Naive thymus-derived CD8-positive, alpha-beta T cell (primary cell): ENCODE measurements around the gene PPEF2. TPM values are rescaled to one million over a fixed set of nuclear protein-coding genes. Genes with fewer than 3 reads are reported as not detected.
"Not testable (repeated sequence)": the region's sequence is repeated elsewhere in the genome, so short reads cannot be mapped to it uniquely, and the experiment has no call there.

ENCODE experiments used
- ATAC-seq, 2 donors: fragments of 150-1000 bp; cut with Tn5 transposase in 1 of 2; sonication (Bioruptor Pico), chemical (Tn5 transposase) in 1 of 2; 1 replicate in 1 of 2; 2 replicates in 1 of 2; pipeline ENCODE4 v1.10.0; 2021; ENCODE audit warnings: mild to moderate bottlenecking in 2 of 2, moderate library complexity in 2 of 2
- POLR2A ChIA-PET: fragments of 350-600 bp; sonication (Branson Sonifier 250); formaldehyde crosslinking; loops from one replicate; lab custom pipeline; 2021; ENCODE audit warnings: antibody characterized with exemption; lab: Charles Lee
- DNase-seq, 10 donors: peaks; one replicate each; pipeline versions ENCODE4 v3.0.0 to v3.0.0-alpha.2; 2020 to 2022
- H3K27ac Mint-ChIP-seq, 10 donors: one replicate each; pipeline ENCODE4 v1.8.0; 2020 to 2022; ENCODE audit warnings: mild to moderate bottlenecking in 10 of 10, mixed read lengths in 10 of 10, moderate library complexity in 4 of 10, inconsistent platforms in 1 of 10
- H3K27me3 Mint-ChIP-seq, 5 donors: one replicate each; pipeline ENCODE4 v1.8.0; 2021 to 2022; ENCODE audit warnings: mixed read lengths in 5 of 5
- H3K36me3 Mint-ChIP-seq, 3 donors: one replicate each; pipeline ENCODE4 v1.8.0; 2020 to 2022; ENCODE audit warnings: mixed read lengths in 3 of 3, mild to moderate bottlenecking in 2 of 3, inconsistent platforms in 1 of 3
- H3K4me1 Mint-ChIP-seq, 4 donors: one replicate each; pipeline ENCODE4 v1.8.0; 2021 to 2022; ENCODE audit warnings: mixed read lengths in 4 of 4
- H3K4me3 Mint-ChIP-seq, 10 donors: one replicate each; pipeline ENCODE4 v1.8.0; 2020 to 2022; ENCODE audit warnings: mild to moderate bottlenecking in 10 of 10, mixed read lengths in 10 of 10, moderate library complexity in 6 of 10, inconsistent platforms in 1 of 10
- H3K9me3 Mint-ChIP-seq, 9 donors: one replicate each; pipeline ENCODE4 v1.8.0; 2020 to 2022; ENCODE audit warnings: mixed read lengths in 9 of 9, mild to moderate bottlenecking in 3 of 9, inconsistent platforms in 1 of 9, moderate library complexity in 1 of 9
- polyA plus RNA-seq, 3 donors: library from polyadenylated mRNA; unstranded; fragments of 300-500 nt; fragmentation: Illumina TruSeq; gene quantifications; one replicate each; pipeline ENCODE4 v1.2.3, GENCODE V29; 2021
- total RNA-seq, 8 experiments: library from RNA in 2 of 8; stranded (reverse) in 2 of 8; gene quantifications; one replicate each; pipeline ENCODE4 v1.2.3 and lab custom pipeline; 2021 to 2026

Gene PPEF2
- total and polyA plus RNA-seq, 5 experiments from 2014 or later, result 1.6 to 1.8 TPM; not detected in 3

GRCh38 chr4:75848171-75848760 lies 54.0 kb downstream of the PPEF2 start:
- DNase-seq, result peak in 5 of 10 donors; percentile 10 to 54 (median 35)
- H3K27me3 Mint-ChIP-seq, result peaks cover 3 to 12% (median 6%) of the 10 kb centered on the region in 5 donors
- H3K27ac Mint-ChIP-seq, H3K4me1 Mint-ChIP-seq, H3K4me3 Mint-ChIP-seq, POLR2A ChIA-PET, H3K36me3 Mint-ChIP-seq, H3K9me3 Mint-ChIP-seq: not testable (repeated sequence)
- ATAC-seq, result peak; percentile 79 to 80

GRCh38 chr4:75845992-75846391 lies 56.3 kb downstream of the PPEF2 start:
- H3K4me1 Mint-ChIP-seq, result peaks cover 0 to 2% (median 0%) of the 10 kb centered on the region in 4 donors
- H3K9me3 Mint-ChIP-seq, result no peaks in the 10 kb centered on the region
- H3K36me3 Mint-ChIP-seq, result no peaks in the 10 kb centered on the region
- no peak overlapping the region for H3K27ac Mint-ChIP-seq
- DNase-seq (no peak), ATAC-seq (no peak)
- POLR2A ChIA-PET, result no interaction called here
- peaks cover 0 to 3% (median 0%) of the 10 kb centered on the region in 5 donors for H3K27me3 Mint-ChIP-seq
- no peak overlapping the region for H3K4me3 Mint-ChIP-seq

GRCh38 chr4:75844151-75844662 lies 58.0 kb downstream of the PPEF2 start:
- H3K27me3 Mint-ChIP-seq, result peaks cover 0 to 3% (median 0%) of the 10 kb centered on the region in 5 donors
- POLR2A ChIA-PET, result no interaction called here
- H3K4me3 Mint-ChIP-seq, result no peak overlapping the region
- no peaks in the 10 kb centered on the region for H3K36me3 Mint-ChIP-seq
- DNase-seq (no peak), ATAC-seq (no peak)
- H3K4me1 Mint-ChIP-seq, result peaks cover 0 to 2% (median 0%) of the 10 kb centered on the region in 4 donors
- no peaks in the 10 kb centered on the region for H3K9me3 Mint-ChIP-seq
- H3K27ac Mint-ChIP-seq, result no peak overlapping the region

GRCh38 chr4:75843596-75843995 lies 58.7 kb downstream of the PPEF2 start:
- Mint-ChIP-seq H3K4me3 (no peak overlapping the region), H3K27me3 (peaks cover 0 to 3% (median 0%) of the 10 kb centered on the region in 5 donors), H3K4me1 (peaks cover 0 to 2% (median 0%) of the 10 kb centered on the region in 4 donors), H3K9me3 (no peaks in the 10 kb centered on the region), H3K27ac (no peak overlapping the region), H3K36me3 (no peaks in the 10 kb centered on the region)
- ATAC-seq (no peak), DNase-seq (no peak)
- POLR2A ChIA-PET, result no interaction called here

GRCh38 chr4:75841641-75842520 lies 60.4 kb downstream of the PPEF2 start:
- no peak for DNase-seq
- no peak for ATAC-seq
- Mint-ChIP-seq H3K4me1 (no peaks in the 10 kb centered on the region), H3K4me3 (no peak overlapping the region), H3K9me3 (no peaks in the 10 kb centered on the region), H3K27me3 (no peaks in the 10 kb centered on the region), H3K36me3 (no peaks in the 10 kb centered on the region), H3K27ac (no peak overlapping the region)
- POLR2A ChIA-PET, result no interaction called here

GRCh38 chr4:75834772-75835154 lies 67.5 kb downstream of the PPEF2 start:
- H3K27ac Mint-ChIP-seq, result no peak overlapping the region
- H3K36me3 Mint-ChIP-seq, result no peaks in the 10 kb centered on the region
- no peak for DNase-seq
- POLR2A ChIA-PET, result no interaction called here
- peaks cover 0 to 2% (median 0%) of the 10 kb centered on the region in 4 donors for H3K4me1 Mint-ChIP-seq
- peaks cover 0 to 4% (median 0%) of the 10 kb centered on the region in 5 donors for H3K27me3 Mint-ChIP-seq
- no peak overlapping the region for H3K4me3 Mint-ChIP-seq
- ATAC-seq, result no peak
- peaks cover 0 to 10% (median 0%) of the 10 kb centered on the region in 9 donors for H3K9me3 Mint-ChIP-seq

GRCh38 chr4:75834095-75834771 lies 68.0 kb downstream of the PPEF2 start:
- no peak overlapping the region for H3K27ac Mint-ChIP-seq
- DNase-seq, result no peak
- POLR2A ChIA-PET, result no interaction called here
- H3K27me3 Mint-ChIP-seq, result peaks cover 0 to 4% (median 0%) of the 10 kb centered on the region in 5 donors
- ATAC-seq, result no peak
- H3K4me1 Mint-ChIP-seq, result peaks cover 0 to 2% (median 0%) of the 10 kb centered on the region in 4 donors
- H3K36me3 Mint-ChIP-seq, result no peaks in the 10 kb centered on the region
- no peak overlapping the region for H3K4me3 Mint-ChIP-seq
- peaks cover 0 to 10% (median 0%) of the 10 kb centered on the region in 9 donors for H3K9me3 Mint-ChIP-seq

GRCh38 chr4:75831856-75832405 lies 70.3 kb downstream of the PPEF2 start:
- no peak for DNase-seq
- H3K27ac Mint-ChIP-seq, result no peak overlapping the region
- H3K36me3 Mint-ChIP-seq, result no peaks in the 10 kb centered on the region
- no peak overlapping the region for H3K4me3 Mint-ChIP-seq
- peaks cover 0 to 2% (median 0%) of the 10 kb centered on the region in 4 donors for H3K4me1 Mint-ChIP-seq
- POLR2A ChIA-PET, result no interaction called here
- ATAC-seq, result no peak
- peaks cover 0 to 10% (median 0%) of the 10 kb centered on the region in 9 donors for H3K9me3 Mint-ChIP-seq
- H3K27me3 Mint-ChIP-seq, result peaks cover 0 to 4% (median 0%) of the 10 kb centered on the region in 5 donors

GRCh38 chr4:75830906-75831305 lies 71.3 kb downstream of the PPEF2 start:
- DNase-seq (no peak), ATAC-seq (no peak)
- peaks cover 0 to 4% (median 0%) of the 10 kb centered on the region in 5 donors for H3K27me3 Mint-ChIP-seq
- H3K9me3 Mint-ChIP-seq, result peaks cover 0 to 10% (median 0%) of the 10 kb centered on the region in 9 donors
- no peaks in the 10 kb centered on the region for H3K36me3 Mint-ChIP-seq
- peaks cover 0 to 2% (median 0%) of the 10 kb centered on the region in 4 donors for H3K4me1 Mint-ChIP-seq
- POLR2A ChIA-PET, result no interaction called here
- H3K27ac Mint-ChIP-seq, result no peak overlapping the region
- no peak overlapping the region for H3K4me3 Mint-ChIP-seq

GRCh38 chr4:75823812-75824211 lies 78.4 kb downstream of the PPEF2 start:
- H3K27ac Mint-ChIP-seq, result no peak overlapping the region
- ATAC-seq (no peak), DNase-seq (no peak)
- H3K36me3 Mint-ChIP-seq, result no peaks in the 10 kb centered on the region
- no peaks in the 10 kb centered on the region for H3K27me3 Mint-ChIP-seq
- no peaks in the 10 kb centered on the region for H3K4me1 Mint-ChIP-seq
- POLR2A ChIA-PET, result no interaction called here
- H3K4me3 Mint-ChIP-seq, result no peak overlapping the region
- no peaks in the 10 kb centered on the region for H3K9me3 Mint-ChIP-seq

GRCh38 chr4:75822416-75822815 lies 79.8 kb downstream of the PPEF2 start:
- Mint-ChIP-seq H3K36me3 (no peaks in the 10 kb centered on the region), H3K9me3 (no peaks in the 10 kb centered on the region), H3K4me3 (no peak overlapping the region), H3K27ac (no peak overlapping the region), H3K4me1 (peaks cover 0 to 5% (median 0%) of the 10 kb centered on the region in 4 donors), H3K27me3 (no peaks in the 10 kb centered on the region)
- DNase-seq (no peak), ATAC-seq (no peak)
- POLR2A ChIA-PET, result no interaction called here

GRCh38 chr4:75821966-75822365 lies 80.3 kb downstream of the PPEF2 start:
- Mint-ChIP-seq H3K9me3 (no peaks in the 10 kb centered on the region), H3K4me1 (peaks cover 0 to 5% (median 0%) of the 10 kb centered on the region in 4 donors), H3K36me3 (no peaks in the 10 kb centered on the region), H3K27me3 (no peaks in the 10 kb centered on the region), H3K27ac (no peak overlapping the region), H3K4me3 (no peak overlapping the region)
- POLR2A ChIA-PET, result no interaction called here
- ATAC-seq (no peak), DNase-seq (no peak)
